Stimulated activated naive CD8-positive, alpha-beta T cell treated with anti-CD3 and anti-CD28 coated beads, Interleukin-15, Interleukin-2, amounts not matched to agents 100 U/mL and 50 U/mL, for 24 hours (primary cell): ENCODE data around the gene RHBDL3.

Experiments
- ATAC-seq: fragments of 150-1000 bp; cut with Tn5 transposase; one replicate; pipeline ENCODE4 v1.10.0; 2021
- DNase-seq: peaks from one replicate; pipeline ENCODE4 v3.0.0; 2021

The RHBDL3 gene

DNA sequence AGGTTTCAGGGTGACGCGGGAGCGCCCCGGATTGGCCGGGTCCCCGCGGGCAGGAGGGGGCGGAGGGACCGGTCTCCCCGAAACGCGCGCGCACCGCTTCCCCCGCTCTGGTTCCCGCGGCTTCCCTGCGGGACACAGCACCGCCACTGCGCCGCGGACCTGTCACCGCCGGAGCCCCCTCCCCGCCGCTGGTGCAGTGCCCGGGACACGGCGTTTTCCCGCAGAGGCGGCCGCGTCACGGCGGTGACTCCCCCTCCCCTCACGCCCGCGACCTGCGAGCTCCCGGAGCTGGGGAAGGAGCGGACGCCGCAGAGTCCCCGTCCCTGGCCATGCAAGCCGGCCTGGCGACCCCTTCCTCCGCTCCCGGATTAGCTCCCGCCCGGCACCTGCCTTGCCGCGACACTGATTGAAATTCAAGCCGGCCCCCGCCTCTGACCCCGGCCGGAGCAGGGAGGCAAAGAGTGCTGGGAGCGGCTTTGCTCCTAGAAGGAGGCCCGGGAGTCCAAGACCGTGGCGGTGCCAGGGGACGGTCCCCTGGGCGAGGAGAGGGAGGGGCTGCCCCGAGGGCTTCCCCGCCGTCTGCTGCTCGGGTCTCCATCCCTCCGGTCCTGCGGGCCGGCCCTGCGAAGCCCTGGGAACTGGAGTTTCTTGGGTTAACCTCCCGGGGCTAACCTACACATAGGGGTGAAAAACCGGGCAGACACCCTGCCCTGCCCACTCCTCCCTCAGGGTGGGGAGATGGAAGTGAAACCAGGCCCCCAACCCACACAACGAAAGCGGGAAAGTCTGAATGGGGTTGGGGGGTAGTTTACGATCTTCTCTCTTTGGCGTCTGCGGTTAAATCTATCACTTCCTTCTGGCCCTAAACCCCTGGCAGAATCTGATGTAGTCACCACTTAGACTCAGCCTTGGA lies 1.0 kb downstream of the RHBDL3 start:
- ATAC-seq (peak; percentile 31), DNase-seq (peak; percentile 38)

DNA sequence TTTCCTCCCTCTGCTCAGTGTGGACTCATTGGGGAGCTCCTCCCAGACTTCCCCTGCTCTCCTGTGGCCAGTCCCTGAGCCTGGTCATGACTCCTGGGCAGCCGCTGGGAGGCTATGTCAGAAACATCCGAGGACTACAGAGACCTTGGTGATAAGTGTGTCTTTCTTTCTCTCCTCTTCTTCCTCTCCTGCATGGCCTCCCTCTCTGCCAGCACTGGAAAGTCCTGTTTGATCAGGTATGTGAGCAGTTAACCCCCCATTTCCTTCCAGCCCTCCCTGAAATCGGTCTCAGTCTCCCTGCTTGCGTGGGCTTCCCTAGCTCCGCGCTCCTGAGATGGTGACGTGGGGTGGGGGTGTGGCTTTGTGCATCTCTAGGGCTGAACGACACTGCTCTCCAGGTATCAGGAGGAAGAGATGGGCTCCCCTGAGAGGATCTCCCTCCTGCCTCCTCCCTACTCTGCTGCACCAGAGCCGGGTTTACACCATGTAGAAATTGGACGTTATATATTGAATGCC lies 2.1 kb downstream of the RHBDL3 start:
- DNase-seq (no peak), ATAC-seq (no peak)

DNA sequence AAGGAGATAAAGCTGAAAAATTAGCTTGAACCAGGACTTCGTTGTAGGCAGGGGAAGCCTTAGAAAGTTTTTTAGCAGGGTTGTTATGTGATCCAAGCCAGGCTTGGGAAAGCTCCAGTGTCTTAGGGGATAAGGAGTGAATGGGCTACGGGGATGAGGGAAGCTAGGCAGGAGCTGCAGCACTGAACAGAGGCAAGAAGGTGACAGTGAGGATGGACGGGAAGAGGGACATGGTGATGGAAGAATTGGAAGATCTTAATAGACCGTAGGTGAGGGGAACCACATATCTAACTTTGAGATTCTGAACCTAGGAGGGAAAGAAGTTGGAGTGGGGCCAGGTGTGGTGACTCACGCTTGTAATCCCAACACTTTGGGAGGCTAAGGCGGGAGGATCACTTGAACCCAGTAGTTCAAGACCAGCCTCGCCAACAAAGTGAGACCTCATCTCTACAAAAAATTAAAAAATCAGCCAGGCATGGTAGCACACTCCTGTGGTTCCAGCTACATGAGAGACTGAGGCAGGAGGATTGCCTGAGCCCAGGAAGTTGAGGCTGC lies 3.2 kb downstream of the RHBDL3 start:
- no peak for ATAC-seq
- no peak for DNase-seq

DNA sequence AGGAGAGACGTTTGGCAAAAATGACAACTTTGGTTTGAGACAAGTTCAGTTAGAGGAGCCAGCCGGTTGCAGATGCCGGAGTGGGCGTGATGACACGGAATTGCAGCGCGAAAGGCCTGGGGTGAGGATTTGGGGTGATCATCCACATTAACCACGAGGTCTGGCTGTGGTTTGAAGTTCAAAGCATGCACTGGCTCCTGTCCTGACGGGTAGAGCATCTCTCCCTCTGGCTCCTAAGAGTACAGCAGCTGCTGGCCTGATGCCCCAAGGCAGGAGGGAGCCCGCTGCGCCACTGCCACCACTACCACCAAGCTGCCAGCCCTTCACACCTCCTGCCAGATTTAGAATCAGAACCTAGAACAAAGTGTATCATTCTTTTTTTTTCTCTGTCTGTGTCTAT lies 3.7 kb downstream of the RHBDL3 start:
- no peak for ATAC-seq
- no peak for DNase-seq

DNA sequence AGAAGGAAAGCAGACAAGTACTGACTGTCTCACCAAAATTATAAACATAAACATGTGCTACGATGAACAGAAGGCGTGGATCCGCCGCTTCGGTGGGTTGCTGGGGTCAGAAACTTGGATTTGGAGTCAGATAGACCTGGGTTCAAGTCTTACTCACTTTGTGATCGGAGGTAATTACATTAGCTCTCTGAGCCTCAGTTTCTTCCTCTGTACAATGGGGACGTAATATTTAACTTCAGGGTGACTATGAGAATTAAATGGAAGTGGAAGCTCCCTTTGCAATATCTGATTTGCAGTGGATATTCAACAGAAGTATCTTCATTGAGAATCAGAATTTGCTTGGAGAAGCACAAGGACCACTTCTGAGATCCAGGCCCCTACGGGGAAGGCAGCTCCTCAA lies 6.2 kb downstream of the RHBDL3 start:
- no peak for DNase-seq

DNA sequence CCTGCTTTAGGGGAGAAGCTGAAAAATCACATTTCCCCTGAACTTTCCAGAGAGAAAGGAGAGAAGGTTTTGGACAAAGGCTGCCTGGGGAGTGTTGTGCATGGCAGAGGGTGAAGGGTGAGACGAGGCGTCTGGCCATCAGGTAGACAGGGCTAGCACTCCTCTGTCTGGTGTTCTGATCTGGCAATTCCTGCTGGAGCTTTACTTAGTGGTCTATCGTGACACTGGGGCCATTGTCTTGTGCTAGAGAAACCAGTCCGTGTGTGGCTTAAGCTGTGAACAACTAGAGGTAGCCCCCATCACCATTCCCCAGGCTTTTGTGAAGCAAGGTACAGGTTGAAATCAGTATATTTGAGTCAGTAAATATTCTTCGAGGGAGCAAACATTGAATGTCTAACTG lies 8.5 kb downstream of the RHBDL3 start:
- no peak for DNase-seq
- ATAC-seq = no peak

More for the DNA sequence above, 6.2 kb downstream of the RHBDL3 start:
- no peak for ATAC-seq

DNA sequence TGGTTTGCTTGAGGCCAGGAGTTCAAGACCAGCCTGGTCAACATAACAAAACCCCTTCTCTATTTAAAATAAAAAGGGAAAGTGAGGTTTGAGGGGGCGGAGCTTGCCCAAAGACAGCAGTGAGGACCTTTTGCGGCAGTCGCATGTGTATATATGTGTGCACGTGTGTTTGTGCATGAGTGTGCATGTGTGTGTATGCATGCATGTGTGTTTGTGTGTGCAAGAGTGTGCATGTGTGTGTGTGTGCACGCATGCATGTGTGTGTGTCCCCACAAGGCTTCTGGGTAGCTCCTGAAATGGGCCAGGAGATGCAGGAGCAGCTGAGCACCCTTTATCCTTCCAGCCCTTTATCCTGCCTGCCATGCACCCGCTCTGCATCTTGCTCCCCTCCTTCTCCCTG lies 9.0 kb downstream of the RHBDL3 start:
- ATAC-seq = no peak
- no peak for DNase-seq

DNA sequence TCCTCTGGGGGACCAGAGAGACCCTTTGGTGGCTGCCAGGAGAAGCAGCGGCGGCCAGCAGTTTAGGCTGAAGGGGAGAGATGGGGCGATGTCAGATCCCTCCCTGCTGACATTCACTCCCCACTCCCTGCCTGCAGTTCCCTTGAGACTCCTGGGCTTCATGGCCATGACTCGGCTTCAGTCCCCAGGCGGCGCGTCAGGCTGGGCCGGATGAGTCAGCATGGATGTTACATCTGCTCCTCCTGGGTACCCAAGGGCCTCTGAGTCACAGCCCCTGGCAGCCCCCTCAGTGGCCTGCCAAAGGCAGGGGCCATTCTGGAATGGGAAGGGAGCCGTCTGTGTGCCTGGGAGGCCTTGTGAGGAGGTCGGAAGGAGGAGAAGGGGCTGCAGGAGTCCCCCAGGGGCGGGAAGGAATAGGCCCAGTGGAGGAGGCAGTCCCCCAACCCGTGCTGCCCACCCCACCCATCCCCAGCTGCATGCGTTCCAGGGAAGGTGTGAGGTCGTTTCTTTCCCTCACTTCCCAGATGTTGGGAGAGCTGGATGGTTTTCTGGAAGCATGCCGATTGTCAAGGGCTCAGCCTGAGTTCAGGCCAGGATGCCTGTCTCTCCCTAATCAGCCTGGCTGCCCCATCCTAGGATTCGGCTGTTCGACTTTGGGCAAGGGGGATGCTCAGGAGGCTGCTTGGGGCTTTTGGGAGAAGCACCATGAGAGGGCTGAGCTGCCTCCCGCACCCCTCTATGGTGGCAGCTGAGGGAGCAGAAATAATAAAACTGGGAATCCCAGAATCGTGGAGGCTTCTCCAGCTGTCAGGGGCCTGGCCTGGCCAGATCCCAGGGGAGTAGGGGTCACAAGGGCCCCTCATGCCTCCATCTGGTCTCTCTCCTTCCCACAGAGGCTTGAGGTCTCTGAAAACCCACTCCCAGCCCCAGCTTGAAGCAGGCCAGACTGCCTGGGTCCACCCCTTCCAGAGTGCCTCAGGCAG lies 9.7 kb downstream of the RHBDL3 start:
- DNase-seq = peak; percentile 32
- ATAC-seq = peak; percentile 62

DNA sequence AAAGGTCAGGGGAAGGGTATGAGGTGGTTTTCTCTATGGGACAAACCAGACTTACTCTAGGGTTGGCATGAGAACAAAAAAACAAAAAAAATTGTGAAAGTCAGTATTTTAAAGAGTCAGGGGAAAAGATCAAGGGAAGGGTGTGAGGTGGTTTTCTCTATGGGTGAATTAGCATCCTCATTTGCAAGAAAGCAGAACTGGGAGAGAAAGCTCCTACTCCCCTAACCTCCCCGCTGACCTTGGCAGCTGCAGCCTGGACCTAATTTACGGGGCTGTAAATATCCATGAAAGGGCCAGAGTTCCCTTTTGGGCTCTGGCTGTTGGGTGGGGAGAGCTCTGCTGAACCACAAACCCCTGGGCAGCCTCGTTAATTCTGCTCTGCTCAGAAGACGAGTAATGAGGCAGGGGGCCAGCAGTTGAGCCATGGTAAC lies 10.6 kb downstream of the RHBDL3 start:
- no peak for ATAC-seq
- DNase-seq = no peak

DNA sequence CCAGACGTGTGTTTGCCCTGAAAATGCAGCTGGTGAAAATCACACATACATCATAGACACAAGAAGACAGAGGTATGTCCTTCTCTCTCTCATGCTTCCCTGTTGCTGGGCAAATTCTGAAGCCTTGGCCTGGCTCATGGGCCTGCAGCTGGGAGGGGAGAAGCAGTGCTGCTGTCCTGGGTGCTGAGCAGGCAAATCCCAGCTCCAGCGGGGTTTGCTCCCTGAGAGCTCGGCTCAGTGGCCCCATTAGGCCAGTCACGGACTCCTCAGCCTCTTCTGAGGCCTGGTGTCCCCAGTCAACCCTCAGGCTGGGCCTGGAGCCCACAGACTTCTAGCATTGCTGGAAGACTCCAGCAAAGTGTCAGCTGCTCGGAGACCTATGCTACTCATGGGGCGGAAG lies 11.7 kb downstream of the RHBDL3 start:
- DNase-seq (no peak), ATAC-seq (no peak)

DNA sequence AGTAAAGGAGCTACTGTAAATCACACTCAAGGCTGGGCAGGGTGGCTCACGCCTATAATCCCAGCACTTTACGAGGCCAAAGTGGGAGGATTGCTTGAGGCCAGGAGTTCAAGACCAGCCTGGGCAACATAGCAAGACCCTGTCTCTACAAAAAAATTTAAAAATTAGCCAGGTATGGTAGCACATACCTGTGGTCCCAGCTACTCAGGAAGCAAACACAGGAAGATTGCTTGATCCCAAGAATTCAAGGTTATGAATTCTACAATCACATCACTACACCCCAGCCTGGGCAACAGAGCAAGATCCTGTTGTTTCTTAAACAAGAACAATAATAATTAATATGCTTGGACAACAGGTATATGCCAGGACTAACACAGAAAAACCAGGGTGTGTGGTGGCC lies 13.2 kb downstream of the RHBDL3 start:
- DNase-seq (no peak), ATAC-seq (no peak)

DNA sequence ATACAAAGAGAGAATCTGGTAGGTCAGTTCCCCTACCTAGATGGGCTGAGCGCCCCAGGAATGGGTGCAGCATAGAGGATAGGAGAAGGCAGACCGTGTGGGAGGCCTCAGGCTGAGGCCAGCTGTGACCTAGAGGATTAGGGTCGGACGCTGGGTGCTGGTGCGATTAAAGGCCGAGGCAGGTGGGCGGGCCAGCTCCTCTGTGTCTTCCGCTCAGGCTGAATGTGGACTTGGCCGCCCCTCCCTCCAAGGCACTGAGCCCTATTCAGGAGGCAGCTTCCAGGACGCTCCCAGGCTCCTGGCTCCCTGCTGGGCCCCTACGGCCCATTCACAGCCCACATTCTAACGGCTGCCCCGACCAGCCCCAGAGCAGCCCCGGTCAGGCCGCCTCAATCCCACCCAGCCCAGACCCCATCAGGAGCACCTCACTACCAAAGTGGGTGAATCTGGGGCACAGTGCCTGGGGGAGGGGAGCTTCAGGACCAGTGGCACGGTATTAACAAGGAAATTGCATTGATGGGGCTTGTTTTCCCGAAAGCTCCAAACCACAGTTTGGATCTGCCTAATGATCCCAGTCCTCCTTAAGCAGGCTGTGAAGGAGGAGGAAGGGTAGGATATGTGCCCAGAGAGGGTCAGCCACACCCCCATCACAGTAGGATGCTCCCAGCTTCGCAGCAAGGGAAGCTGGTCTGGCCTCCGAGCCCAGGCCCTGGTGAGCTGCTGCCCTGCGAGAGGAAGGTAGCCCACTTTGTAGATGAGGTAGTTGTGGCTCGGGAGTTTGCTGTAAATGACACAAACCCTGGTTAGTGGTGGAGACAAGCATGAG lies 14.5 kb downstream of the RHBDL3 start:
- ATAC-seq = no peak
- DNase-seq = no peak

DNA sequence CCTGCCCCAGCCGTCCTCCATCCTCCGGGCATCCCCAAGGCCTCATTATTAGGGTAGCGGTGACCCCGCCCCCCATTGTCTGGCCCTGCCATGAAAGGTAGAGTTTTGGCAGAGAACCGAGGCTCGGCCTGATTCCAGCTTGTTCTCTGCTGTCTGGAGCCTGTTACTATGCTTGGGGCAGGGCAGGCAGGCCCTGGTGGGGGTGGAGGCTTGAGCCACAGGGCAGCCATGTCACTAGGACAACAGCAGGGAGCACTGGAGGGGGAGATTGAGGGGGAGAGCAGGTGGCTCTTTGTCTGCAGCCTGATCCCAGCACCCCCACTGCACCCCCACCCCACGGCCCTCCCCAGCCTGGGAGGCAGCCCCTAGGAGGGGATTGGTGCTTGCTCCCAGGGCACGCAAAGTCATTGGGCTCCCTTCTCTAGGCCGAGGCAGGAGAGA lies 15.4 kb downstream of the RHBDL3 start:
- ATAC-seq (no peak), DNase-seq (no peak)

DNA sequence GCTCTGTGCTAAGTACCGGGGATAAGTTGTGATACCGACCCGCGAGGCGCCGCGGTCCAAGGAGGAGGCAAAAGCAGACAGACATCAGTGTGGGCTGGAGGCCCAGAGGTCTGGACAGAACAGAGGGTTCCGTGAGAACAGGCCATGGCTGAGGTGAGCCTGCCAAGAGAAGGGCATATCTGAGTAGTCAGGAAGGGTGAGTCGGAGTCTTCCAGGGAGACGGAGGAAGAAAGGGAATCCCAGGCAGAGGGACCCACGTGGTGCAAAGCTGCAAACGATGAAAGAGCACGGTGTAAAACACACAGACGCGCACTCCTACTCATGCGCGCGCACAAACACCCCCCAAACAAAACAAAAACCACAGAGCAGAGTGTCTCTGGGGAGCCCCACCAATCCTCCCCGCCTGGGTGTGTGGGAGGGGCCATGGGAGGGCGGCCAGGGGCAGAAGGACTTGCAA lies 18.1 kb downstream of the RHBDL3 start:
- no peak for ATAC-seq
- no peak for DNase-seq

DNA sequence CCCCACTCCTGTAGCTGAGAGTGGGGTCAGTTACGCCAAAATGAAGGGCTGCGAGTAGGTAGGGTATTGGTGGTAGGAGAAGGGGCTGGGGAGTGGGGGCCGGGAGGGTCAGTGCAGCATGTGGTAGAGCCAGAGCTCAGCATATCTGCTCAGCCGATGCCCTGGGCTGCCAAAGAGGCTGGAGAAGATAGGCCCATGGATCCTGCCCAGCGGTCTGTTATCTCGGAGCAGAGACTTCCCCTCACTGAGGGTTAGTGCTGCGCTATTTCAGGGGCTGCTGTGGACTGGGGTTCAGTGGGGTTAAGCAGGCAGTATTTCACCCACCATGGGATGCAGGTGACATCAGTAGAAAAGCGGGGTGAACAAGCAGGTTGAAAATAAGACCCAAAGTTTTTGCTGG lies 19.7 kb downstream of the RHBDL3 start:
- DNase-seq = no peak
- ATAC-seq = no peak

DNA sequence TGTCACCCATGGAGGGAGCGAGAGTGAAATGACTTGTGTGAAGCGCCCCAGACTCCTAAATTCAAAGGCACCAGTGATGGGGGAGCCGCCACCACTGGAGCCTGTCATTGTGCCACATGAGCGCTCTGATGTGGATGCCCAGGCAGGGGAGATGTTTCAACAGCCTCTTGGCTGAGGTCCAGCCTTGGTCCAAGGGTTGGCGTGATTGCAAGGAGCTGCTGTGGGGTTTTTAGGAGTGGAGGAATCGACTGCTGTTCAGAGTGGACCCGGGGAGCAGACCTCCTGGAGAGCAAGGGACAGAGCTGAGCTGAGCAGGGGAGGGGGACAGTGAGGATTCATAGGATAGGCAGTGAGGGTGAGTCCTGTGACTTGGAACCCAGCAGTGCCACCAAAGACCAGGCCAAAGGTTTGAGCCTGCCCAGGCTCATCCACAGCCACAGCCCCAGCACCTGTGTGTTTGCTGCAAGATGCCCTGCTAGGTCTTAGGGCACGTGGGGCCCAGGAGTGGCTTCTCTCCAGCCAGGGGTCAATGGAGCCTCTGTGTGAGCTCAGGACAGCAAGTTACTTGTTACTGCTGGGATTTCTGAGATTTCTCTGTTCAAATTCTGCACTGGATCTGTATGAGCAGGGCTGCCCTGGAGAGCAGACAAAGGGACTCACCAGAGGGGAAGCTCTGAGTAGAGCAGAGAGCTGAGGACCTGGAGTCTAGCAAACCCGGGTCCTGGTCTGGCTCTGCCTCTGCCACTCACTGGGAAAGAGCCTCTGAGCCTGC lies 20.3 kb downstream of the RHBDL3 start:
- ATAC-seq (no peak), DNase-seq (no peak)

DNA sequence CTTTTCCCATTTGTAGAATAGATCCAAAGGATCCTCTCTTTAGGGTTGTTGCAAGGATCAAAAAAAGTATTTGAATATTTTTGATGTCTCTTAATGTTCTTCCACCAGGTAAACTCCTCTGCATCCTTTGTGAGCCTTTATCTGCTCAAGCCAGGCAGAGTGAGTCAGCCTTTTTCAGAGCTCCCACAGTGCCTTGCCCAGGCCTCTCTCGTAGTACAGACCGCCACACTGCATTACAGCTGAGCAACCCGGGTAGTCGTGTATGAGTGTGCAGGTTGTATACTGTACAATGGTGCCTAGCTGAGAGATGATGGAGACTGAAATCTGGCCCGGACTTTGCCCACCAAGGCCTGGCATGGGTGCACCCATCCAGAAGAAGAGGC lies 20.9 kb downstream of the RHBDL3 start:
- peak; percentile 34 for ATAC-seq
- DNase-seq = no peak

DNA sequence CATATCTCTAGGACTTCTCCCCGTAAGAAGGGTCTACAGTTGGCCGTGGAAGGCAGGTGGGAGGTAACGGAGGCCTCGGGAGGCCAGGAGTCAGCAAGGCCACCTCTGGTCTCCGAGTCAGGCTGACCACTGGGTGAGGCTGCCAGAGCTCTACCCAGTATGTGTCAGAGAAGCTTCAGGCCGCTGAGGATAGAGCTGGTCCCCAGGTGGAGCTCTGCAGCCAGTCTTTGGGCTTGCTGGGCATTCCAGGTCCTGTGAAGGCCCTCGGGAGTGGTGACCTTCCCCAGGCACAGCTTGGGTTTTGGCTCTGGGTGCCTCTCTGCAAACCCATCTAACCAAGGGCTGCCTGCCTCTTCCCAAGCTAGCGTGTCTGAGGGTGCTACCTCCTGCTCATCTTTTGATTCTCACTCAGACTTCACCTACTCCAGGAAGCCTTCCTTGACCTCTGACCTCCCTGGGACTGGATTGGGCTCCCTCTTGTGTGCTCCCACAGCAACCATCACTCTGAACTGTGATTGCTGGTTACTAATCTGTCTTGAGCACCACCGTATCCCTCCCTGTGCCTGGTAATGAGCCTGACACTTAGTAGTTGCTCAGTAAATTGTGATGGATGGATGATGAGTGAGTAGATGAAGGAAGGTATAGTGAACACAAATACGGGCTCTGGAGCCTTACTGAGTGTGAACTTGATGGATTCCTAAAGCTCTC lies 22.3 kb downstream of the RHBDL3 start:
- no peak for DNase-seq
- no peak for ATAC-seq

DNA sequence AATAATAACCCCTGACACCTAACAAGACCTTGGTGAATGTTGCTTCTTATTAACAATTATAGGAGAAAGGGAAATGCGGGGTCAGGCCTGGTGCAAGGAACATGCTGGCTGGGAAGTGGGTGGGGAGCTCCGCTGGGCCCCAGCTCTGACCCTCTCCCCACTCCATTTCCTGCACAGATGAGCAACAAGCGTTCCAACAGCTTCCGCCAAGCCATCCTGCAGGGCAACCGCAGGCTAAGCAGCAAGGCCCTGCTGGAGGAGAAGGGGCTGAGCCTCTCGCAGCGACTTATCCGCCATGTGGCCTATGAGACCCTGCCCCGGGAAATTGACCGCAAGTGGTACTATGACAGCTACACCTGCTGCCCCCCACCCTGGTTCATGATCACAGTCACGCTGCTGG lies 23.0 kb downstream of the RHBDL3 start:
- ATAC-seq (no peak), DNase-seq (no peak)

DNA sequence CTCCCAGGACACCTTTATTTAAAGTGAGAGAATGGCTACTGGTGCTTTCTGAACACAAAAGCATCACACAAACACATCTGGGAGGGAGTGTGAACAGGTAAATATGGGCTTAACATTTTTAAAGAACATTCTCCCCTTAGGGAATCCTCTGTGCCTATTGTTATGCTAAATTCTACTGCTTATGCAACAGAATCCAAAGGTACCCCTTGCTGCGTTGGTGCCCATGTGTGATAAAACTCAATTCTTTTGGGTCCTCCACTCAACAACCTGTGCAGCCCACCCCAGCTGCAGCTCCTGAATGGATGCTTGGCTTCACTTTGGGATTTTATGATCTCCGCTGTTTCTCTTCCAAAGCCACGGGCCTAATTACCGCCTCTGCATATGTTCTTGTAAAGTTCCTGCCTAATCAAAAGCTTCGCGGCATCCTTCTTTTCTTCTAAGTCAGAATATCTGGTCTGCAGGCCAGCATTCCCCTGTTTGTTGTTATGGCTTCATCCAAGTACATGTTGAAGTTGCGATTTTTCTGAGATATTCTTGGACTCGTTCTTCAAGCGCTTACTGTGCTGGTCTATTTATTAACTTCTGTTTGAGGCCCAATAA lies 23.9 kb downstream of the RHBDL3 start:
- ATAC-seq (no peak), DNase-seq (no peak)
